Left ventricle myocardium inferior (tissue), 1 donor: ENCODE results near the gene CSHL1. TPM values are rescaled to one million over a fixed set of nuclear protein-coding genes. Genes with fewer than 3 reads are reported as not detected.
A peak's percentile ranks its signal among the peaks of the same experiment; 100 is the strongest.

ENCODE experiments used
- DNase-seq: peaks from one replicate; pipeline ENCODE4 v3.0.0-alpha.2; 2020
- H3K27ac ChIP-seq: fragments of 200-600 bp; replicated peaks from 2 replicates; pipeline ENCODE4 v1.8.0; 2021
- H3K27me3 ChIP-seq: fragments of 200-600 bp; 2 replicates; pipeline ENCODE4 v1.8.0; 2021; ENCODE audit warnings: low read depth
- H3K36me3 ChIP-seq: fragments of 200-600 bp; 2 replicates; pipeline ENCODE4 v1.8.0; 2021
- H3K4me1 ChIP-seq: fragments of 200-600 bp; 2 replicates; pipeline ENCODE4 v1.8.0; 2021
- H3K4me3 ChIP-seq: fragments of 200-600 bp; 2 replicates; pipeline ENCODE4 v1.8.0; 2021; ENCODE audit warnings: mild to moderate bottlenecking, moderate library complexity
- H3K9me3 ChIP-seq: fragments of 200-600 bp; replicated peaks from 2 replicates; pipeline ENCODE4 v1.8.0; 2021
- CTCF ChIP-seq: fragments of 200-600 bp; IDR thresholded peaks from 2 replicates; pipeline ENCODE4 v1.8.0; 2021; ENCODE audit warnings: antibody characterized with exemption, mild to moderate bottlenecking, borderline replicate concordance
- intact Hi-C: fragments of 100-400 bp; cut with micrococcal nuclease; formaldehyde crosslinking; loops from one replicate; pipeline ENCODE4 v1.11.0; 2022
- total RNA-seq: library from RNA; stranded (reverse); fragmentation: NEBNext Ultra II Directional; extraction: Animal tissue kit (Norgen Biotek cat#: 25700); gene quantifications from one replicate; pipeline ENCODE4 v1.2.1, GENCODE V29; 2021
- donor health status: DM: no; HTN: yes; CAD: no; lungs with severe emphysema.

CSHL1 gene
- total RNA-seq, 1 donor from 2014 or later = not detected

GRCh38 chr17:63947711-63948330 lies 36.8 kb upstream of the CSHL1 start:
- intact Hi-C loops = no loop called here
- Histone ChIP-seq H3K4me3 (no peak overlapping the region), H3K27me3 (peaks cover 5% of the 10 kb centered on the region), H3K9me3 (no peaks in the 10 kb centered on the region), H3K4me1 (peaks cover 13% of the 10 kb centered on the region), H3K36me3 (no peaks in the 10 kb centered on the region), H3K27ac (no peak overlapping the region)
- DNase-seq = no peak
- no peak for TF ChIP-seq CTCF

- DNase-seq = no peak
- H3K36me3 ChIP-seq = no peaks in the 10 kb centered on the region
- peaks cover 13% of the 10 kb centered on the region for H3K4me1 ChIP-seq
- H3K9me3 ChIP-seq = no peaks in the 10 kb centered on the region
- H3K27me3 ChIP-seq = peaks cover 5% of the 10 kb centered on the region
- intact Hi-C loops = no loop called here
- H3K4me3 ChIP-seq = no peak overlapping the region
- TF ChIP-seq CTCF = peak; percentile 87
- H3K27ac ChIP-seq = no peak overlapping the region
Observed at GRCh38 chr17:63946440-63947363, 35.6 kb upstream of the CSHL1 start.

- no peak overlapping the region for H3K4me3 ChIP-seq
- no peak for DNase-seq
- peaks cover 13% of the 10 kb centered on the region for H3K4me1 ChIP-seq
- no peaks in the 10 kb centered on the region for H3K36me3 ChIP-seq
- peaks cover 5% of the 10 kb centered on the region for H3K27me3 ChIP-seq
- no peak overlapping the region for H3K27ac ChIP-seq
- no peaks in the 10 kb centered on the region for H3K9me3 ChIP-seq
- TF ChIP-seq CTCF = no peak
- intact Hi-C loops = no loop called here
Observed at GRCh38 chr17:63945784-63946439, 34.9 kb upstream of the CSHL1 start.

GRCh38 chr17:63944736-63945499 lies 33.9 kb upstream of the CSHL1 start:
- Histone ChIP-seq H3K4me1 (peaks cover 6% of the 10 kb centered on the region), H3K9me3 (no peaks in the 10 kb centered on the region), H3K36me3 (no peaks in the 10 kb centered on the region), H3K27me3 (peaks cover 5% of the 10 kb centered on the region), H3K27ac (no peak overlapping the region), H3K4me3 (no peak overlapping the region)
- intact Hi-C loops = no loop called here
- no peak for DNase-seq
- no peak for TF ChIP-seq CTCF

GRCh38 chr17:63943745-63944144 lies 32.7 kb upstream of the CSHL1 start:
- TF ChIP-seq CTCF = no peak
- Histone ChIP-seq H3K4me1 (peaks cover 6% of the 10 kb centered on the region), H3K27me3 (no peaks in the 10 kb centered on the region), H3K4me3 (no peak overlapping the region), H3K36me3 (no peaks in the 10 kb centered on the region), H3K27ac (no peak overlapping the region), H3K9me3 (no peaks in the 10 kb centered on the region)
- DNase-seq = no peak
- intact Hi-C loops = no loop called here
